AG09309 (cell line): ENCODE data around the gene YPEL3.

Experiments
- DNase-seq: peaks from one replicate; pipeline ENCODE4 v3.0.0-alpha.2; 2010; ENCODE audit warnings: low read depth
- H3K4me3 ChIP-seq: 2 replicates; pipeline ENCODE4 v1.5.1; 2011; ENCODE audit warnings: mild to moderate bottlenecking, low read depth, low read length, moderate library complexity; ENCODE audit not compliant: control insufficient read depth
- TF ChIP-seq, protein P1 (sequence below): IDR thresholded peaks from 2 replicates; pipeline ENCODE4 v1.5.1; 2011; ENCODE audit warnings: mild to moderate bottlenecking, low read depth, low read length, inconsistent platforms; ENCODE audit not compliant: insufficient read depth, control insufficient read depth; ENCODE audit errors: missing control alignments

The YPEL3 gene

DNA sequence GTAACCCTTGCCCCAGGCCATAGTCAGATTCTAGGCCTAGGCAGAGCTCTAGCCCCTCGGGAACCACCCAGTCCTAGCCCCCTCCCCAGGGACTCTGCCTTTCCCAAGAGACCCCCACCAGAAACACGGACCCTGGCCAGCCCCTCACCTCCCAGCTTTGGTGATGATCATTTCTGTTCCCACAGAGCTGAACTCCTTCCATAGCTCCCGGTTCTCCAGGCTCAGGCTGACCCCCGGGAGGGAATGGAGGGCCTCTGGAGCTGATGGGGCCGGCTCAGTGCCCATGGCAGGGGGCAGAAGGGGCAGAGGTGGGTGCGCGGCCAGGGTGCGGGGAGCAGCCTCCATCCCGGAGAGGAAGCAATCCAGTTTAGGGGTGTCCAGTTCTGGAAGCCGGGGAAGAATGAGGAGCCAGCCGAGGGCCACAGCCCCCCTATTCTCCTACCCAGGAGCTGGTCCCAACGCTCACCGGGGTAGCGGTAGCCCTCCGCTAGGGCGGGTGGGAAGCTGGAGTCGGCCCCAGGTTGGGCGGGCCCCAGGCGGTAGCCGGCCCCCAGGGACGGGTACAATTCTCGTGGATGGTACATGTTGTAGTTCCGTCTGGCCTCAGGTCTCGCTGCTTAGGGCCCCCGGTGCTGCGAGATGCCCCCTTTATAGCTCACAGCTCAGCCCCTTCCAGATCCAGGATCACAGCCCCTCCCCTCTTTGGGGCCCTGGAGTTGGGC lies 5.2 kb downstream of the YPEL3 start:
- no peak overlapping the region for H3K4me3 ChIP-seq
- TF ChIP-seq, protein P1, sequence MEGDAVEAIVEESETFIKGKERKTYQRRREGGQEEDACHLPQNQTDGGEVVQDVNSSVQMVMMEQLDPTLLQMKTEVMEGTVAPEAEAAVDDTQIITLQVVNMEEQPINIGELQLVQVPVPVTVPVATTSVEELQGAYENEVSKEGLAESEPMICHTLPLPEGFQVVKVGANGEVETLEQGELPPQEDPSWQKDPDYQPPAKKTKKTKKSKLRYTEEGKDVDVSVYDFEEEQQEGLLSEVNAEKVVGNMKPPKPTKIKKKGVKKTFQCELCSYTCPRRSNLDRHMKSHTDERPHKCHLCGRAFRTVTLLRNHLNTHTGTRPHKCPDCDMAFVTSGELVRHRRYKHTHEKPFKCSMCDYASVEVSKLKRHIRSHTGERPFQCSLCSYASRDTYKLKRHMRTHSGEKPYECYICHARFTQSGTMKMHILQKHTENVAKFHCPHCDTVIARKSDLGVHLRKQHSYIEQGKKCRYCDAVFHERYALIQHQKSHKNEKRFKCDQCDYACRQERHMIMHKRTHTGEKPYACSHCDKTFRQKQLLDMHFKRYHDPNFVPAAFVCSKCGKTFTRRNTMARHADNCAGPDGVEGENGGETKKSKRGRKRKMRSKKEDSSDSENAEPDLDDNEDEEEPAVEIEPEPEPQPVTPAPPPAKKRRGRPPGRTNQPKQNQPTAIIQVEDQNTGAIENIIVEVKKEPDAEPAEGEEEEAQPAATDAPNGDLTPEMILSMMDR = no peak
- no peak for DNase-seq

DNA sequence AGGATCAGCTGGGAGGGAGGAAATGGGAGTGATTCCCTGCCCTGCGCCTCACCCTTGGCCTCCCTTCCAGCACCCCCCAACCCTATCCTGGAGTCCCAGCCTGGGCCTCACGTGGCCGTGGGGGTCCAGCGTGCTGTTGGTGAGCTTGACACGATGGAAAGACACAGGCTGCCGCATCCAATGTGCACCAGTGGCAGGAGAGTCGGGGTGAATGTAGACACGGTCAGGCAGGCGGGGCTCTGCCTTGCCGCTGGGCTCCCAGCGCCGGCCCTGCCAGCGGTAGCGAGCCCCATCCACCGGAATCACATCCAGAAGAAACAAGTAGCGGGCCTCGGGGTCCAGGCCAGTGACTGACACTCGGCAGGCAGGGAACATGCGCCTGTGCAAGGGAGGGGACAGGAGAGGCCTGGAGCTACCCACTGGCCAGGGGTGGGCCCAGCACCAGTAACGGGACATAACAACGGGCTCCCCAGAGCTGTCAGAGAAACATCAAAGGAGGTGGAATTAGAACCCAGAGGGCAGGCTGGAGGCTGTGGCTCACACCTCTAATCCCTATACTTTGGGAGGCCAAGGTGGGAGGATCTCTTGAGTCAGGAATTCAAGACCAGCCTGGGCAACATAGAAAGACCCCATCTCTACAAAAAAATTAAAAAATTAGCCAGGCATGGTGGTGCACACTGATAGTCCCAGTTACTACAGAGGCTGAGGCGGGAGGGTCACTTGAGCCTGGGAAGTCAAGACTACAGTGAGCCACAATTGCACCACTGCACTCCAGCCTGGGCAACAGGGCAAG lies 7.0 kb downstream of the YPEL3 start:
- no peak overlapping the region for H3K4me3 ChIP-seq
- no peak for DNase-seq
- TF ChIP-seq, protein P1 = no peak

DNA sequence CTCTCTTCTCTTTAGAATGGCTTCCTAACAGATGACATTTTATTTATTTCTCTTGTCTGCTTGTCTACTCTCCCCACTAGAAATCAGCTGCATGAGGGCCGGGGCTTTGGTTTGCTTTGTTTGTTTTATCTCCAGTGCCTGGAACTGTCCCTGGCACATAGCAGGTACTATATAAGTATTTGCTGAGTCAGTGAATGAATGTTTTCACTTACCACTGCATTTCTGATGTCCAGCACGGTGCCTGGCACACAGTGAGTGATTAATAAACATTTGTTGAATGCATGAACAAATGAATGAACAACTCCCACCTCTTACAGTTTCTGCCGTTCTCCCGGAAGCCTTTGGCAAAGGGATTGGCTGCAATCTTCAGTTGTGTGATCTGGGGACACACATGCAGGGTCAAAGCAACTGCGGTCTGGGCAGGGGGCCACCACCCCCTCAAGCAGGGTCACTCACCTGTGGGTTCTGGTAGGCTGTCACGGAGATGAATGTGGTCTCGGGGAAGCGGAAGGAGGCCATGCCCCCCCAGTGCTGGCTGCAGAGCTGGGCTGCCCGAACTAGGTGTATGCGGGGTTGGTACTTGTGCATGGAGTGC lies 7.7 kb downstream of the YPEL3 start:
- H3K4me3 ChIP-seq = no peak overlapping the region
- no peak for DNase-seq
- TF ChIP-seq, protein P1 = no peak

DNA sequence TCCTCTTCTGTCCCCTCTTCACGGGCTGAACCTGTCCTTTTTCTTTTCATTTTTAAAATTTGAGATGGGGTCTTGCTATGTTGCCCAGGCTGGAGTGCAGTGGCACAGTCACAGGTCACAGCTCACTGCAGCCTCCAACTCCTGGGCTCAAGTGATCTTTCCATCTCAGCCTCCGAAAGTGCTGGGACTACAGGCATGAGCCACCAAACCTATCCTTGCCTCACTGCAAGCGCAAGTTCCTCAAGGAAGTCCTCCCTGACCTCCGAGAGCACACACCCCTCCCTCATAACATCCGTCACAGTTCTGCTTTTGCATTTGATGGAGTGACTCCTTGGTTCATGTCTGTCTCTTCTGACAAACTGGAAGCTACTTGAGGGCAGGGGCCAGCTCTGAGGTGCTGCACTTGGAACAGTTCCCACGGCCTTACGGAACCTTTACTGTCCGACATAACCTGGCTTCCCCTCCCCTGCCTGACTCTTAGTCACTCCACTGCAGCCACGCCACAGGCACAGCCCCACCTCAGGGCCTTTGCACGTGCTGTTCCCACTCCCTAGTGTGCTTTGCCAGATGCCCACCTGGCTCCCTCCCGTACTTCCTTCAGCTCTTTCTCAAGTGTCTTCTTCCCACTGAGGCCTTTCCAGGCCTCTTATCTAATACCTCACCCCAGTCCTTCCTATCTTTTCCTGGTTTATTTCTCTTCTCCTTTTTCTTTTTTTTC lies 8.7 kb downstream of the YPEL3 start:
- no peak overlapping the region for H3K4me3 ChIP-seq
- no peak for DNase-seq
- TF ChIP-seq, protein P1 = no peak

DNA sequence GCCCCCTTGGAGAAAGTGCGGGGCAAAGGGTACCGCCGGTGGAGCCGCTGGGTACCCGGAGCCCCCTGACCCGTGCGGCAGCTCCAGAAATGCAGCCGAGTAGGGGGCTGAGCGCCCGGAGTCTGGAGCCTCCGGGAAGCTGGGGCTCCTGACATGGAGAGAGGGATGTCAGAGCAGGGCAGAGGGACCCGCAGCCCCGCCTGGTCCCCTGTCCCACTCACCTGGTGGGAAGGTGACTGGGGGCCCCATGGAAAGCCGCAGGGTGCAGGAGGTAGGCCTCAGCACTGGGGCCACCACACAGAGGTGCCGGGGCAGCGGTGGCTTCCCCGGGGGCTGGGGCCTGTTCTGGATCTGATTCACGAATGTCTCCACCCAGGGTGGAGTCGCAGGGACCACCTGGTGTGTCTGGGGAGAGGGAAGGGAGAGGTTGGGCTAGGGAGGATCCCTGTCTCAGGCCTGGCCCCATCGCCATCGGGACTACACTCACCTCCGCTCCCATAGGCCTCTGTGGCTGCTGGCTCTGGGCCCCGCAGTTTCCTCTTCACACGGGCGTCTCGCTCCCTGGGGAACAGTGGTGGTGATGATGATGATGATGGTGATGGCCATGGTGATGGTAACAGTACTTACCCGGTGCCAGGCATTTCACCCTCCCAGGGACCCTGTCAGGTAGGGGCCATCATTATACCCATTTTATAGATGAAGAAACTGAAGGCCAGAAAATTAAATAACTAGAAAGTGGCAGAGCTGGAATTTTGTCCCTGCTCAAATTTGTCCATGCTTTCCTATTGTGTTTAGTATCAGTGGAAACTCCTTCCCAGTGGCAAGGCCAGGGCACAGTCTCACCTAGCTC lies 9.5 kb downstream of the YPEL3 start:
- no peak for DNase-seq
- TF ChIP-seq, protein P1 = no peak
- no peak overlapping the region for H3K4me3 ChIP-seq

DNA sequence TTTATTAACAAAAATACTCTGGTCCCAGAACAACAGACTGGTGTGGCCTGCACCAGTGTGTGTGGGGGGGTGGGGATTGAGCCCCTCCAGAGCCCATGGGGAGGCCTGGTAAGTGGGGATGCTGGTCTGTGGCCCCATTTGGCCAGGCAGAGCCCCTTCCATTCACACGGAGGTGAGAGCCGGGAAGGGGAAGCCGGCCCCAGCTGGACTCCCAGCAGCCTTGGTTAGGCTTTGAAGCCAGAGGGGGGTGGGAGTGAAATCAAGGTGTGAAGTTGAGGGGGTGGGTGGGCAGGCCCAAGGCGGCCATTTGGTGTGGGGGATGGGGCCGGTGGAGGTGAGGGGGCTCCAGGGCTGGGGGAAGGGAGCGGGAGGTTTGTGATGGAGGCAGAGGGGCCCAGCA lies 10.2 kb downstream of the YPEL3 start:
- DNase-seq = no peak
- TF ChIP-seq, protein P1 = no peak
- H3K4me3 ChIP-seq = no peak overlapping the region
